ENCODE results near the gene GABRA6.
"Not testable (repeated sequence)": the region's sequence is repeated elsewhere in the genome, so short reads cannot be mapped to it uniquely, and the experiment has no call there.

GABRA6 gene

GRCh38 chr5:161685461-161685860, at the start of gene GABRA6:
TSS of gene GABRA6 (plus strand) at chr5:161685721. CDS start at chr5:161685990, 269 bp downstream.
- Histone ChIP-seq H3K36me3 (ENCODE audit: control insufficient read depth, insufficient read depth, low read length) (no peaks in the 10 kb centered on the region), H3K9ac (ENCODE audit: low read depth, low read length) (no peak within 1 kb of the TSS), H3K27me3 (ENCODE audit: control insufficient read depth, insufficient read depth, low read length) (no peaks in the 10 kb centered on the region), H3K9me3 (ENCODE audit: control insufficient read depth, insufficient read depth, low read length) (no peaks in the 10 kb centered on the region), H3K4me1 (ENCODE audit: control insufficient read depth, insufficient read depth, low read length) (no peaks in the 10 kb centered on the region), H3K4me3 (ENCODE audit: low read depth, low read length) (no peak within 1 kb of the TSS)

- no peaks in the 10 kb centered on the region for H3K27me3 ChIP-seq (ENCODE audit: control insufficient read depth, insufficient read depth, low read length)
- no peaks in the 10 kb centered on the region for H3K36me3 ChIP-seq (ENCODE audit: control insufficient read depth, insufficient read depth, low read length)
- no peak overlapping the region for H3K4me3 ChIP-seq (ENCODE audit: low read depth, low read length)
- H3K9me3 ChIP-seq (ENCODE audit: control insufficient read depth, insufficient read depth, low read length), result no peaks in the 10 kb centered on the region
- no peak overlapping the region for H3K9ac ChIP-seq (ENCODE audit: low read depth, low read length)
- no peaks in the 10 kb centered on the region for H3K4me1 ChIP-seq (ENCODE audit: control insufficient read depth, insufficient read depth, low read length)
Observed at GRCh38 chr5:161637591-161637990, 47.9 kb upstream of the GABRA6 start.

DNA sequence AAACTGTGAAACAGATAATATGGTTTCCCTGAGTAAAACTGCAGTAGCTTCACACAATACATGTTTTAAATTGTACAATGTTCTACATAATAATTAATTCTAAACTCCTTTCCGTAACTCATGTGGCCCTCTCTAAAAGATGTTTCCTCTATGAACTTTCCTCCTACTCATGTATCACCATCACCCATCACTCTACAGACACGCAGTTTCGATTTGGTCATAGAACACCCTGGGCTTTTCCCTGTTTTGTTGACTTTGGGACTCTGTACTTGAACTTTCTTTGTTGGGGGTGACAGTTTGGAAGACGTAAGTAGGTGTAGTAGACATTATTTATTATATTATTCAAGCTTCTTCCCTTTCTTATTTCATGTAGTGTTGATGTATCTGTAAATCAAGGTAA, 44.1 kb upstream of the GABRA6 start:
- Histone ChIP-seq H3K4me3 (ENCODE audit: low read depth, low read length) (no peak overlapping the region), H3K9ac (ENCODE audit: low read depth, low read length) (no peak overlapping the region), H3K27me3 (ENCODE audit: control insufficient read depth, insufficient read depth, low read length) (no peaks in the 10 kb centered on the region), H3K36me3 (ENCODE audit: control insufficient read depth, insufficient read depth, low read length) (no peaks in the 10 kb centered on the region), H3K4me1 (ENCODE audit: control insufficient read depth, insufficient read depth, low read length) (no peaks in the 10 kb centered on the region), H3K9me3 (ENCODE audit: control insufficient read depth, insufficient read depth, low read length) (no peaks in the 10 kb centered on the region)

- H3K9ac ChIP-seq (ENCODE audit: low read depth, low read length), result no peak overlapping the region
- no peak overlapping the region for H3K4me3 ChIP-seq (ENCODE audit: low read depth, low read length)
- H3K9me3 ChIP-seq (ENCODE audit: control insufficient read depth, insufficient read depth, low read length), result no peaks in the 10 kb centered on the region
- no peaks in the 10 kb centered on the region for H3K36me3 ChIP-seq (ENCODE audit: control insufficient read depth, insufficient read depth, low read length)
- H3K27me3 ChIP-seq (ENCODE audit: control insufficient read depth, insufficient read depth, low read length), result no peaks in the 10 kb centered on the region
- no peaks in the 10 kb centered on the region for H3K4me1 ChIP-seq (ENCODE audit: control insufficient read depth, insufficient read depth, low read length)
Observed at GRCh38 chr5:161645264-161645663, 40.3 kb upstream of the GABRA6 start.

DNA sequence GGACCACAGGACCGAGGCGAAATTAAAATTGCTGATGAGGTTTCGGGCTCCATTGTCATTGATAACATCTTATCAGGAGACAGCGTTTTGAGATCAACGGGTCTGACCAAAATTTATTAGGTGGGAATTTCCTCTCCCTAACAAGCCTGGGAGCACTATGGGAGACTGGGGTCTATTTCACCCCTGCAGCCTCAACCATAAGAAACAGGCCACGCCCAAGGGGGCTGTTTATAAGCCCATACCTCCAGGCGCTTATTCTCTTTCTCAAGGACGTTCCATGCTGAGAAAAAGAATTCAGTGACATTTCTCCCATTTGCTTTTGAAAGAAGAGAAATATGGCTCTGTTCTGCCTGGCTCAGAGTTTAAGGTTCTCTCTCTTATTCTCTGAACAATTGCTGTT, 33.6 kb upstream of the GABRA6 start:
- not testable (repeated sequence) for H3K9me3 ChIP-seq (ENCODE audit: control insufficient read depth, insufficient read depth, low read length); H3K9ac ChIP-seq (ENCODE audit: low read depth, low read length); H3K36me3 ChIP-seq (ENCODE audit: control insufficient read depth, insufficient read depth, low read length); H3K4me1 ChIP-seq (ENCODE audit: control insufficient read depth, insufficient read depth, low read length); H3K27me3 ChIP-seq (ENCODE audit: control insufficient read depth, insufficient read depth, low read length)
- H3K4me3 ChIP-seq (ENCODE audit: low read depth, low read length), result peak overlapping the region; percentile 9

- H3K27me3 ChIP-seq (ENCODE audit: control insufficient read depth, insufficient read depth, low read length), result no peaks in the 10 kb centered on the region
- no peak overlapping the region for H3K9ac ChIP-seq (ENCODE audit: low read depth, low read length)
- no peaks in the 10 kb centered on the region for H3K4me1 ChIP-seq (ENCODE audit: control insufficient read depth, insufficient read depth, low read length)
- no peaks in the 10 kb centered on the region for H3K9me3 ChIP-seq (ENCODE audit: control insufficient read depth, insufficient read depth, low read length)
- no peak overlapping the region for H3K4me3 ChIP-seq (ENCODE audit: low read depth, low read length)
- no peaks in the 10 kb centered on the region for H3K36me3 ChIP-seq (ENCODE audit: control insufficient read depth, insufficient read depth, low read length)
Observed at GRCh38 chr5:161660806-161661205, 24.7 kb upstream of the GABRA6 start.

- no peak overlapping the region for H3K4me3 ChIP-seq (ENCODE audit: low read depth, low read length)
- no peaks in the 10 kb centered on the region for H3K27me3 ChIP-seq (ENCODE audit: control insufficient read depth, insufficient read depth, low read length)
- no peaks in the 10 kb centered on the region for H3K4me1 ChIP-seq (ENCODE audit: control insufficient read depth, insufficient read depth, low read length)
- H3K36me3 ChIP-seq (ENCODE audit: control insufficient read depth, insufficient read depth, low read length), result no peaks in the 10 kb centered on the region
- no peak overlapping the region for H3K9ac ChIP-seq (ENCODE audit: low read depth, low read length)
- no peaks in the 10 kb centered on the region for H3K9me3 ChIP-seq (ENCODE audit: control insufficient read depth, insufficient read depth, low read length)
Observed at GRCh38 chr5:161663431-161663830, 22.1 kb upstream of the GABRA6 start.

- H3K4me1 ChIP-seq (ENCODE audit: control insufficient read depth, insufficient read depth, low read length), result no peaks in the 10 kb centered on the region
- no peaks in the 10 kb centered on the region for H3K27me3 ChIP-seq (ENCODE audit: control insufficient read depth, insufficient read depth, low read length)
- no peak overlapping the region for H3K4me3 ChIP-seq (ENCODE audit: low read depth, low read length)
- no peaks in the 10 kb centered on the region for H3K36me3 ChIP-seq (ENCODE audit: control insufficient read depth, insufficient read depth, low read length)
- no peak overlapping the region for H3K9ac ChIP-seq (ENCODE audit: low read depth, low read length)
- no peaks in the 10 kb centered on the region for H3K9me3 ChIP-seq (ENCODE audit: control insufficient read depth, insufficient read depth, low read length)
Observed at GRCh38 chr5:161676103-161676502, 9.4 kb upstream of the GABRA6 start.

- H3K27me3 ChIP-seq (ENCODE audit: control insufficient read depth, insufficient read depth, low read length), result no peaks in the 10 kb centered on the region
- no peaks in the 10 kb centered on the region for H3K4me1 ChIP-seq (ENCODE audit: control insufficient read depth, insufficient read depth, low read length)
- H3K9me3 ChIP-seq (ENCODE audit: control insufficient read depth, insufficient read depth, low read length), result no peaks in the 10 kb centered on the region
- H3K36me3 ChIP-seq (ENCODE audit: control insufficient read depth, insufficient read depth, low read length), result no peaks in the 10 kb centered on the region
- no peak overlapping the region for H3K4me3 ChIP-seq (ENCODE audit: low read depth, low read length)
- H3K9ac ChIP-seq (ENCODE audit: low read depth, low read length), result no peak overlapping the region
Observed at GRCh38 chr5:161686149-161686548, 628 bp downstream of the GABRA6 start.

GRCh38 chr5:161686881-161687280, 1.4 kb downstream of the GABRA6 start:
- Histone ChIP-seq H3K36me3 (ENCODE audit: control insufficient read depth, insufficient read depth, low read length) (no peaks in the 10 kb centered on the region), H3K4me1 (ENCODE audit: control insufficient read depth, insufficient read depth, low read length) (no peaks in the 10 kb centered on the region), H3K9me3 (ENCODE audit: control insufficient read depth, insufficient read depth, low read length) (no peaks in the 10 kb centered on the region), H3K27me3 (ENCODE audit: control insufficient read depth, insufficient read depth, low read length) (no peaks in the 10 kb centered on the region), H3K9ac (ENCODE audit: low read depth, low read length) (no peak overlapping the region), H3K4me3 (ENCODE audit: low read depth, low read length) (no peak overlapping the region)

DNA sequence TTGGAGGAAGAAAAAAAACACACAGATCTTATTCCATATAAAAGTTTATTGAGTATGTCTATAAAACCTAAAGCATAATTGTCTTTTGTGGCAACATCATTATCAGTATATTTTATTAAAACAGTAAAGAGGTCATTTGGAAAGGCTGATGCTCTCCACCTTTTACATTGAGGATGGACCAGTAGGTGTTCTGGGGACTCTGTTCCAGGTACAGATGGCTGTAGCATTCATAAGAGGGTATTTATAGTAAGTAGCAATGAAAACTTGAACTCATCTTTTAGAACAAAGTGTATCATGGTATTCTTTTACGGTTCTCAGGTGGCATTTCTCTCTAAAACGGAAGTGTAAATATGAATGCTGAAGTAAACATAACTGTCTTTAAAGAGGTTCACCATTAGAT, 1.8 kb downstream of the GABRA6 start:
- Histone ChIP-seq H3K9me3 (ENCODE audit: control insufficient read depth, insufficient read depth, low read length) (no peaks in the 10 kb centered on the region), H3K4me3 (ENCODE audit: low read depth, low read length) (no peak overlapping the region), H3K36me3 (ENCODE audit: control insufficient read depth, insufficient read depth, low read length) (no peaks in the 10 kb centered on the region), H3K9ac (ENCODE audit: low read depth, low read length) (no peak overlapping the region), H3K27me3 (ENCODE audit: control insufficient read depth, insufficient read depth, low read length) (no peaks in the 10 kb centered on the region), H3K4me1 (ENCODE audit: control insufficient read depth, insufficient read depth, low read length) (no peaks in the 10 kb centered on the region)

DNA sequence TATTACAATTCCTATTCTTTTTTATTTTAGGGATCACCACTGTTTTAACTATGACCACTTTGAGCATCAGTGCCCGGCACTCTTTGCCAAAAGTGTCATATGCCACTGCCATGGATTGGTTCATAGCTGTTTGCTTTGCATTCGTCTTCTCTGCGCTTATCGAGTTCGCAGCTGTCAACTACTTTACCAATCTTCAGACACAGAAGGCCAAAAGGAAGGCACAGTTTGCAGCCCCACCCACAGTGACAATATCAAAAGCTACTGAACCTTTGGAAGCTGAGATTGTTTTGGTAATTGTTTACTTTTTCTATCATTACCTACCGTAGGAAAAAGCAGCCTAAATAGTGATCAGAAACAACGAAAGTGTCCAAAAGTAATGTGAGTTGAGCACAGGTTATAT, 6.4 kb downstream of the GABRA6 start:
- Histone ChIP-seq H3K9me3 (ENCODE audit: control insufficient read depth, insufficient read depth, low read length) (no peaks in the 10 kb centered on the region), H3K9ac (ENCODE audit: low read depth, low read length) (no peak overlapping the region), H3K36me3 (ENCODE audit: control insufficient read depth, insufficient read depth, low read length) (no peaks in the 10 kb centered on the region), H3K4me3 (ENCODE audit: low read depth, low read length) (no peak overlapping the region), H3K27me3 (ENCODE audit: control insufficient read depth, insufficient read depth, low read length) (no peaks in the 10 kb centered on the region), H3K4me1 (ENCODE audit: control insufficient read depth, insufficient read depth, low read length) (no peaks in the 10 kb centered on the region)

GRCh38 chr5:161697001-161697400, 11.5 kb downstream of the GABRA6 start:
- H3K36me3 ChIP-seq (ENCODE audit: control insufficient read depth, insufficient read depth, low read length), result no peaks in the 10 kb centered on the region
- no peaks in the 10 kb centered on the region for H3K9me3 ChIP-seq (ENCODE audit: control insufficient read depth, insufficient read depth, low read length)
- no peak overlapping the region for H3K9ac ChIP-seq (ENCODE audit: low read depth, low read length)
- H3K27me3 ChIP-seq (ENCODE audit: control insufficient read depth, insufficient read depth, low read length), result no peaks in the 10 kb centered on the region
- H3K4me3 ChIP-seq (ENCODE audit: low read depth, low read length), result no peak overlapping the region
- H3K4me1 ChIP-seq (ENCODE audit: control insufficient read depth, insufficient read depth, low read length), result no peaks in the 10 kb centered on the region

Data from iPS-15b (cell line).